HG03378 (cell line): ENCODE results near the gene RNF168.
A peak's percentile ranks its signal among the peaks of the same experiment; 100 is the strongest.
"Not testable (repeated sequence)": the region's sequence is repeated elsewhere in the genome, so short reads cannot be mapped to it uniquely, and the experiment has no call there.

Experiments
- ATAC-seq: cut with Tn5 transposase; IDR thresholded peaks from one replicate; pipeline ENCODE4 v1.9.1; 2021; ENCODE audit warnings: mild to moderate bottlenecking, moderate library complexity; ENCODE audit not compliant: unreplicated experiment

Gene RNF168

GRCh38 chr3:196503196-196504076 is at the start of gene RNF168:
RNF168 (minus strand) TSS chr3:196503768; CDS start chr3:196503173, 595 bp downstream.
- peak; percentile 80 for ATAC-seq

DNA sequence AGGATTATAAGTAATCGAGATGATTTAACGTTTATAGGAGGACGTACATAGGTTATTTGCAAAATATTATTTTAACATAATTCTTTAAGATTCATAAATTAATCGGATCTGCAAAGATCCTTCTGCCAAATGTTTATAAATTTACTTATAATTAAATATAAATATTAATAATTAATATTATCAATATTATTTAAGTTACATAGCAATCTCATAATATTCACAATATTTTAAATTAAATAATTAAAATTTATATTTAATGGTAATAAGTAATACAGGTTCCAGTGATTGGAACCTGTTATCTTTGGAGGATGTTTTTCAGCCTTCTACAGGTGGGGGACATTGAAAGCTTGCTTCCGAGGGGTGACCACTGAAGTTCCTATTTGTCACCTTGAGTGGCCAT is 48.7 kb upstream of the RNF168 start:
- no peak for ATAC-seq

GRCh38 chr3:196550172-196550571 is 46.6 kb upstream of the RNF168 start:
- not testable (repeated sequence) for ATAC-seq

GRCh38 chr3:196549312-196549711 is 45.7 kb upstream of the RNF168 start:
- ATAC-seq: not testable (repeated sequence)

- no peak for ATAC-seq
Measured at GRCh38 chr3:196547067-196547466, 43.5 kb upstream of the RNF168 start.

DNA sequence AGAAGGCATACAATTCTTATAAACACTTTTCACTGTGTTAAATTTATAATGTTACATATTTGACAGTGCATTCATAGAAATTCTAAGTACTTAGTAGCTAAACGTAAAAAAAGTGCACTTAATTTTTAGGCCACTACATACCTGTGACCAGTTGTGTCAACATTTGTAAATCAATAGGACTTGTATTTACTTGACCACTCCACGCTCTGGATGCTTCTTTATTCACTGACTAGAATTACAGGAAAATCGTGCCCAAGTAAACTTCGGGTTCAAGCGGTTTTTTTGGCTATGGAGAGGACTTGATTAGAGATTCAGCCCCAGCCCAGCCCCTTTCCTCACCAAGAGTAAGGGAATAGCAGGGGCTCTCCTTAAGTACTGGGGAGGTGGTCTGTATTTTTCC is 43.0 kb upstream of the RNF168 start:
- no peak for ATAC-seq

GRCh38 chr3:196544491-196544992 is 41.0 kb upstream of the RNF168 start:
- no peak for ATAC-seq

- ATAC-seq: no peak
Measured at GRCh38 chr3:196541684-196542445, 38.3 kb upstream of the RNF168 start.

GRCh38 chr3:196537319-196537984 is 33.9 kb upstream of the RNF168 start:
- ATAC-seq: no peak

GRCh38 chr3:196533260-196533681 is 29.7 kb upstream of the RNF168 start:
- no peak for ATAC-seq

DNA sequence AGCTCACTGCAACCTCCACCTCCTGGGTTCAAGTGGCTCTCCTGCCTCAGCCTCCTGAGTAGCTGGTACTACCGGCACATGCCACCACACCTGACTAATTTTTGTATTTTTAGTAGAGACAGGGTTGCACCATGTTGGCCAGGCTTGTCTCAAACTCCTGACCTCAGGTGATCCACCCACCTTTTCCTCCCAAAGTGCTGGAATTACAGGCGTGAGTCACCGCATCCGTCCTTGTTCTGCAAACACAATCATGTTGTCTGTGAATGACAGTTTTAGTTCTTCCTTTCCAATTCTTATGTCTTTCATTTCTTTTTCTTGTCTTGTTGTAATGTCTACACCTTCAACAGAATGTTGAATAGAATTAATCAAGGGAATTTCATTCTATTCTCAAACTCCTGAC is 27.9 kb upstream of the RNF168 start:
- no peak for ATAC-seq

DNA sequence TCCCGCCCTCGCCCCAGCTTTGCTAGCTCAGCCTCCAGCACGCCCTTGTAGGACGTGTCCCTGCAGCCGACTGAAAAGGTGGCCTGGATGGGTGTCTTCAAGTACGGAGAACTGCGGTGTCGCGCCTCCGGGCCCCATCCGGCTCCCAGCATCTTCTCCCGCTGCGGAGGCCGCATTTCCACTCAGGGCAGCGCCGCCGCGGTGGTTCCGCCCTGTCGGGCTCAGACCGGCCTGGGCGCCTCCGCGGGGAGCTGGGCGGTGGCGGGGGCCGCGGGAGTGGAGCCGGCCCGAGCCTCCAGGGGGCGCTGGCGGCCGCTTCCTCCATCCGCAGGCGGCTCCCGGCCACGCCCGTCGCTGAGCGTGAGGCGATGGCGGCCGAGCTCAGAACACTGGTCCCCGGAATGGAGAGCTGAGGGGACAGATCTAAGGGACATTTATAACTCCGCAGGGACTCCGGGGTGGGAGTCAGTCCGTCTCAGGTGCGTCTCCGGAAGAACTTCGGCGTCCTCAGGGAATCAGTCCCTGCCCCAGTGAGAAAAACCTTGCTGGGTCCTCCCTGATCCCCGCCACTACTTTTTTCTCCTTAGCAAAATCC is 25.2 kb upstream of the RNF168 start:
- ATAC-seq: peak; percentile 55

DNA sequence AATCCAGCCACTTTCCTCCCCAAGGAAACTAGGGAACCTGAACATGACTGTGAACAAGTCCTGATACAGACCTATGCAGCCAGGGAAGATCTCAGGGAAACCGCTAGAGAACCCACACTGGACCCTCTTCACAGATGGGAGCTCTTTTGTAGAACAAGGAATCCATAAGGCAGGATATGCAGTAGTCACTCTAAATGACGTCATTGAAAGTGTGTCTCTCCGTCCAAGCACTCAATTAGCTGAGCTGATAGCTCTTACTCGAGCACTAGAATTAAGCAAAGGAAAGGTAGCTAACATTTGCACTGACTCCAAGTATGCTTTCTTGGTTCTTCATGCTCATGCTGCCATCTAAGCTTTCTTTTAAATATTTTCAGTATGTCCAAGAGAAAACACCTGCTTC is 21.6 kb upstream of the RNF168 start:
- no peak for ATAC-seq

GRCh38 chr3:196524527-196524926 is 21.0 kb upstream of the RNF168 start:
- no peak for ATAC-seq

- no peak for ATAC-seq
Measured at GRCh38 chr3:196523841-196524240, 20.3 kb upstream of the RNF168 start.

GRCh38 chr3:196521291-196521690 is 17.7 kb upstream of the RNF168 start:
- ATAC-seq: not testable (repeated sequence)

GRCh38 chr3:196519718-196520082 is 16.1 kb upstream of the RNF168 start:
- no peak for ATAC-seq

DNA sequence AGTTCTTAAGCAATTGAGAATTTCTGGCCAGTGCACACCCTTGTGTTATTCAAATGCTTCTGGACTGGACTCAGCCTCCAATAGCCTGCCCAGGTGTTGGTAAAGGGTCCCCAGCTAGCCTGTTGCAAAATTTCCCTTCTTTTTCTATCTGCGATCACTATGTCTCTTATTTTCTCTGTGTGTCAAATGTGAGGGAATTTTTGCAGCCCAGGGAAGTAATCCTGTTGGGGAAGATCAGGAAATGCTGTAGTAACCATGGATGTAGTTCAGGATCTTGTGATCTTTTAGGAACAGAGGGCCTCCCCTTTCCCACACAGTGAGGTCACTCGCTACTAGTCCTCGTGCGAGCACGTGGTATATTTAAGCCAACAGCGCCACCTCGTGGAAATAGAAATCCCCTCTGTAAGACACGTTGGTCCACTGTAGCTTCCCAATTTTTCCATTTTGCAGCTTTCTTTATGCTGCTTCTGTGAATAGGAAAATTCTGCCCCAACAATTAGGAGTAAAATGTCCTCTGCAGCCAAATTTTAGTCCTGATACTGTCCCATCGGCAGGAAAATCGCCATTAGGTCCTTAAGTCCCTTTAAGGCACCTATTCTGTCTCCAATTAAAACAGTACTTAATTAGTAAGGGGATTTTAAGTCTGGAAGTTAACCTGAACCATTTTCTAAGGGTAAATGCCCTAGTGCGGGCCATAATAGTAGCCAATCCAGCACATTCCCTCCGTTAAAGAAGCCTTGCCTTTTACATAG is 15.6 kb upstream of the RNF168 start:
- no peak for ATAC-seq

DNA sequence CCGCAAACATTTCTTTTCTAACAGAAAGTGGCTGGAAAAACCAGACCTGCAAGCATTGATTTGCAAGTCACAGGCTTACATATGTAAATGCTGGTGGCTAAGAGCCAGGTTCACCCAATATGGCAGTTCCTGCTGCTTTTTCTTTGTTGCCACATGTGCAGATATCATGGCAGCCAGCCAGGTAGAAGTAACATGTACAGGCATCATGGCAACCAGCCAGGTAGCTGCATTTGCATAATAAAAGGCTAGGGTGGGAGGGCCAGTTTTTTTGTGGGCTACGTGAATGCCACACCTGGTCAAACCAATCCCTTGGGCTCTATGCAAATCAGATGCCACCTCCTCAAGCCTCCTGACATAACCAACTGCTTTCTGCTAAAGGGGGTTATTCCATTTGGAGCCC is 14.4 kb upstream of the RNF168 start:
- no peak for ATAC-seq

GRCh38 chr3:196517162-196517800 is 13.7 kb upstream of the RNF168 start:
- no peak for ATAC-seq
